Measurements from ENCODE around the gene DHRS3.
"Not testable (repeated sequence)": the region's sequence is repeated elsewhere in the genome, so short reads cannot be mapped to it uniquely, and the experiment has no call there.

The DHRS3 gene

GRCh38 chr1:12541274-12542137 is 76.5 kb downstream of the DHRS3 start:
- no peak for TF ChIP-seq CTCF (IDR thresholded peaks at IDR 0.05; ENCODE audit: low read depth, low read length, missing control alignments)
- H3K4me3 ChIP-seq (ENCODE audit: low read depth, low read length), result no peak overlapping the region
- DNase-seq (ENCODE audit: low read depth), result peak; percentile 64
- in situ Hi-C loops (cut with HindIII; ENCODE audit: low sequenced_read_pairs), result no loop called here

GRCh38 chr1:12540580-12541273 is 77.3 kb downstream of the DHRS3 start:
- no peak for TF ChIP-seq CTCF (IDR thresholded peaks at IDR 0.05; ENCODE audit: low read depth, low read length, missing control alignments)
- H3K4me3 ChIP-seq (ENCODE audit: low read depth, low read length), result no peak overlapping the region
- in situ Hi-C loops (cut with HindIII; ENCODE audit: low sequenced_read_pairs), result no loop called here
- DNase-seq (ENCODE audit: low read depth), result no peak

DNA sequence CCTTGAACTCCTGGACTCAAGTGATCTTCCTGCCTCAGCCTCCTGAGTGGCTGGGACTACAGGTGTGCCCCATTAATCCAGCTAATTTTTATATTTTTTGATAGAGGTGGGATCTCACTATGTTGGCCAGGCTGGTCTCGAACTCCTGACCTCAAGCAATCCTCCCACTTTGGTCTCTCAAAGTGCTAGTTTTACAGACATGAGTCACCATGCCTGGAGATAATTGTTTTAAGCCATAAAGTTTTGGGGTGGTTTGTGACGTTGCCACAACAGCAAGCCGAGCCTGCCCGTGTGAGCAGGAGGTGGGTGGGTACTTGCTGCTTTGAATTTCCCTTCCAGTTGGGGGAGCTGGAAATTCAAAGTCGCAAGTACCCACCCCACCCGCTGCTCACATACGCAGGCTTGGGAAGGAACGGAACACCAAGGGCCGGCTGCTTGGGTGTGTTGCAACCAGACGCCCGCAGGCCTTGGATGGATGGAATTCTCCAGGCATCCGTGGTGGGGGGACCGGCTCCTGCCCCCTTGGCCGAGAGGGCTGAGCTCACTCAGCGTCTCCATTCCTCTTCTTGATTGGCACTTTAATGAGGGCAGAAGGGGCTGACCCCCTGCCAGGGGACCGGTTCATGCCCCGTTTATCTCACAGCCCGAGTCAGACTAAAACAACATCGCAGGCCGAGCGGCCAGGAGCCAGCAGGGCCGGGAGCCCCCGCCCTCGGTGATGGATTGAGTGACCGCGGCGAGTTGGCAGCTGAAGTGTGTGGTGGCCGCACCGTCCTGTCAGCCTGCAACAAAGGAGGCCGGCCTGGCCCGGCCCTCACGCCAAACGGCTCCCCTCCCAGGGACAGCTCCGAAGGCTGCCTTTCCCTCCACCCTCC is 78.1 kb downstream of the DHRS3 start:
- in situ Hi-C loops (cut with HindIII; ENCODE audit: low sequenced_read_pairs), result no loop called here
- no peak overlapping the region for H3K4me3 ChIP-seq (ENCODE audit: low read depth, low read length)
- peak; percentile 98 for DNase-seq (ENCODE audit: low read depth)
- TF ChIP-seq CTCF (IDR thresholded peaks at IDR 0.05; ENCODE audit: low read depth, low read length, missing control alignments), result peak; percentile 14

DNA sequence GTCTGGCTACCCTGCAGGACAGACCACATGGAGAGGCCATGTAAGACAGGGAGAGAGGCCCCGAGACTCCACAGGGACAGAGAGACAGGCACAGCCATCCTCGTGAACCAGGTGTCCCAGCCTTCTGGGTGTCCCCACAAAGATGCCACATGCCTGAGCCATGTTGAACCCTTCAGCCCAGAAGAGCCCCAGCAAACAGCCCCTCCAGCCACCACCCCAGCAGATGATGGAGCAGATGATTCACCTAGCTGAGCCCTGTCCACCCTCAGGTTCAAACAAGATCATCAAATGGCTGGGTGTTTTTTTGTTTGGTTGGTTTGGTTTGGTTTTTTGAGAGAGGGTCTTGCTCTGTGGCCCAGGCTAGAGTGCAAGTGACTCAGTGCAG is 78.7 kb downstream of the DHRS3 start:
- in situ Hi-C loops (cut with HindIII; ENCODE audit: low sequenced_read_pairs), result no loop called here
- DNase-seq (ENCODE audit: low read depth), result no peak
- TF ChIP-seq CTCF (IDR thresholded peaks at IDR 0.05; ENCODE audit: low read depth, low read length, missing control alignments), result no peak
- H3K4me3 ChIP-seq (ENCODE audit: low read depth, low read length), result no peak overlapping the region

- in situ Hi-C loops (cut with HindIII; ENCODE audit: low sequenced_read_pairs), result not testable (repeated sequence)
These were observed 79.5 kb downstream of the DHRS3 start for GRCh38 chr1:12538536-12538935.

GRCh38 chr1:12537906-12538461 is 80.0 kb downstream of the DHRS3 start:
- in situ Hi-C loops (cut with HindIII; ENCODE audit: low sequenced_read_pairs), result no loop called here
- no peak for TF ChIP-seq CTCF (IDR thresholded peaks at IDR 0.05; ENCODE audit: low read depth, low read length, missing control alignments)
- no peak for DNase-seq (ENCODE audit: low read depth)
- no peak overlapping the region for H3K4me3 ChIP-seq (ENCODE audit: low read depth, low read length)

More at GRCh38 chr1:12538536-12538935, 79.5 kb downstream of the DHRS3 start:
- not testable (repeated sequence) for H3K4me3 ChIP-seq (ENCODE audit: low read depth, low read length); DNase-seq (ENCODE audit: low read depth)

All from astrocyte of the cerebellum (primary cell).